NCI-H2171 treated with DMSO at 0.1 percent for 48 hours (cell line): ENCODE data around the gene ITGAE.
A peak's percentile ranks its signal among the peaks of the same experiment; 100 is the strongest.

Experiments
- DNase-seq: peaks from one replicate; lab custom pipeline; 2025; lab: John Stamatoyannopoulos, UW

ITGAE gene

DNA sequence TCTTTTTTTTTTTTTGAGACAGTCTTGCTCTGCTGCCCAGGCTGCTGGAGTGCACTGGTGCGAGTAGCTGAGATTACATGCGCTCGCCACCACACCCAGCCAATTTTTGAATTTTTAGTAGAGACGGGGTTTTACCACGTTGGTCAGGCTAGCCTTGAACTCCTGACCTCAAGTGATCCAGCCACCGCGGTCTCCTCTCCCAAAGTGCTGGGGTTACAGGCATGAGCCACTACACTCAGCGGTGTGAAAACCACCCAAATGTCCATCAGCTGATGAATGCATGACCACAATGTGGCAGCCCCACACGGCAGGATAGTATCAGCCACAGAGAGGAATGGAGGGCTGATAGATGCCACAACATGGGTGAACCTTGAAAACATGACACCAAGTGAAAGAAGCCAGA, 107.2 kb downstream of the ITGAE start:
- no peak for DNase-seq

DNA sequence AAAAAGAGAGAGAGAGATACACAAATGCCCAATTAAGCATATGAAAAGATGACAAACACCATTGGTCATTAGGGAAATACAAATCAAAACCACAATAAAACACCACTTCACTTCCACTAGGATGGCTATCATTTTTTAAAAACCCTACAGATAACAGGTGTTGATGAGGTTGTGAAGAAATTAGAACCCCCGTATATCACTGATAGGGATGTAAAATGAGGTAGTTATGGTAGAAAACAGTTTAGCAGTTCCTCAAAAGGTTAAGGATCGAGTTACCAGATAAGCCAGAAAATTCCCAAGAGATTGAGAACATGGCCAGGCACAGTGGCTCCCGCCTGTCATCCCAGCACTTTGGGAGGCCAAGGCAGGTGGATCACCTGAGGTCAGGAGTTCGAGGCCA, 107.8 kb downstream of the ITGAE start:
- DNase-seq: peak; percentile 57

DNA sequence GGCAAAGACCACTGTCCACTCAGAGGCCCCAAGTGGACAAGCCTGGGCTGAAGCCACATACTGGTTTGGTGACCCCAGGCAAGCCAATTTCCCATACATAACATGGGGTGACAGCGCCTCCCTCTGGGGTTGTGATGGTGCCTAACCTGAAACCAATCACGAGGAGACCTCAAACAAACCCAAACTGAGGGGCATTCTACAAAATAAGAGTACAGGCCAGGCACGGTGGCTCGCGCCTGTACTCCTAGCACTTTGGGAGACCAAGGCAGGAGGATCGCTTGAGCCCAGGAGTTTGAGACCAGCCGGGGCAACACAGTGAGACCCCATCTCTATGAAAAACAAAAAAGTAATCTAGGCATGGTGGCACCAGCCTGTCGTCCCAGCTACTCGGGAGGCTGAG, 108.6 kb downstream of the ITGAE start:
- DNase-seq: no peak

DNA sequence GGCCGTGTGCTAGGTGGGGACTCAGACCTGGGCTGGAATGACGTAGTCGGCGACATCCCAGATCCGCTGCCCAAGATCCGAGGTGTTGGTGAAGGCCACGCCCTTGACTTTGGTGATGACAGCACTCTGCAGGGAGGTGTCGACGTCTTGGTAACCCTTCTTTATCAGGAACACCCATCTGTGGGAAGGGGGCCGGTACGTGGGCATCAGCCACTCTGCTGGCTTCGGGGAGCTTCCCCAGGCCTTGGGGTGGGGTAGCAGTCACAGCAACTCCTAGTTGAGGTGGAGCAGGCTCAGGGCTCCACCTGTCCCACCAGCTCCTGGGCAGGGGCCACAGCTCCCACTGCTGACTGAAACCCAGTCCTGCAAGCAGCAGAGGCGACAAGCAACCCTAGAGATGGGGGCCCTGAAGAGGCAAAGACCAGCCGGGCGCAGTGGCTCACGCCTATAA, 109.3 kb downstream of the ITGAE start:
- DNase-seq: no peak

DNA sequence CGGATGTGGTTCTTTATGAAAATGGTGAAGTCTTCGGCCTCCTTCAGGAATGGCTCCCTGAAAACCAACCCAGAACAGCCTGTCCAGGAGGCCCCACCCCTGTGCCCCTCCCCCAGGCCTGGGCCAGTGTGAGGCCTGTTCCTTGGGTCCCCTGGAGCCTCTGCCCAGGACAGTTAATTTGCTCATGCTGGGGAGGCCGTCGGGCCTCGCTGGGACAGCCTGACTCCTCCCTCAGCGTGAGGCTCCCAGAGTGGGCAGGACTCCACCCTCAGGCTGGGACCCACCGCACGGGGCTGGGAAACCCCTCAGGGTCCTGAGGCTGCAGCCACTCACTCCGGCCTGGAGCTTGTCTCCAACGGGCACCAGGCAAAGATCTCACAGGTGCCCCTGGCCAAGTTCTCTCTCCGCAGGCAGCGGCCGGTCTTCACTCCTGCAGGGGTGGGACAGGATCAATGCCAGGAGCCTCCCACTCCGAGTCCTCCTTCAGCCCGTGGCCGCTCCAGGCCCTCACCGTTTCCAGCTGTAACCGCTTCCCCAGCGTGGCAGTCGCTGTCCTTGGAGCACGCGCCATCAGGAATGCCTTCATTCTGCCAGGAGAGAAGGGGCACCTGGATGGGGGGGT, 110.8 kb downstream of the ITGAE start:
- DNase-seq: no peak

DNA sequence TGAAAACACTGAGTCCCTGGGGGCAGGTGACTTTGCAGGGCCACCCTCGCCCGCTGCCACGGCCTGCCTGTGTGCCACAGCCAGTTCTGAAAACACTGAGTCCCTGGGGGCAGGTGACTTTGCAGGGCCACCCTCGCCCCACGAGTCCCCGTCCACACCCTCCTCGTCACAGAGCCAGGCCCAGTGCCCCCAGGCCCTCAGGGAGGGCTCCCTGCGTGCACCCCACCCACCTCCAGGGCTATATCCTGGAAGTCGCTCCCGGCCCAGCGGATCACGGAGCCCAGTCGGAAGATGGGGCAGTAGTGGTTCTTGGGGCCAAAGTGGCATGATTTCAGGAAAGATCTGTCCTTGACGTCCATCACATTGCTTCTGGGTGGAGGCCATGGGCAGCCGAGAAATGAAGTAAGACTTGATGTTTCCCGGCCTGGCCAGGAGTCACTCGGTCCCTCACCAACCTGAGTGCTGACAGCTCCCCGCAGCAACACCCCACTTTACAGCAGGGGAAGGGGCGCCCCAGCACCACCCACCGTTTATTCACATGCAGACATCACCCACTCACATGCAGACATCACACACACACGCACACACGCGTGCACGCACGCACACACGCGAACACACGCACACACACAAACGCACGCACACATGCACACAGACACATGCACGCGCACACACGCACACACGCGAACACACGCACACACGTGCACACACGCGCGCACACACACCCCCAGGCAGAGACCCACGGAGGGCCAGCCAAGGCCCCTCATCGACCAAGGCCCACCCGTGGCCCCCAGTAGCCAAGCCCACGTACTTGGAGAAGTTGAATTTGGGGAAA, 111.5 kb downstream of the ITGAE start:
- DNase-seq: no peak

DNA sequence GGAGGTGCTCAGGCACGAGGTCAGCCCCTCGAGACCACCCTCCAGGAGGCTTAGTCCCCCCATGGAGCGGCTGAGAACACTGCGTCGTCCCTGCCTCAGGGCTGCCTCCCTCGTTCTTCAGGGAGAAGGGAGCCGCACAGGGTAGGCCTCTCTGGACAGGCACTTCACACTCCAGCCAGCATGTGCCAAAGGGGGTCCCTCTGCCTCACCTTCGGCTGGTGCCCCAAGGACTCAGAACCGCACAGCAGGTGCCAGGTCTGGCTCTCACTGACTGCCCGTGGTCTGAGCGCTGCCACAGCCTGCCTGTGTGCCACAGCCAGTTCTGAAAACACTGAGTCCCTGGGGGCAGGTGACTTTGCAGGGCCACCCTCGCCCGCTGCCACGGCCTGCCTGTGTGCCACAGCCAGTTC, 112.1 kb downstream of the ITGAE start:
- no peak for DNase-seq

DNA sequence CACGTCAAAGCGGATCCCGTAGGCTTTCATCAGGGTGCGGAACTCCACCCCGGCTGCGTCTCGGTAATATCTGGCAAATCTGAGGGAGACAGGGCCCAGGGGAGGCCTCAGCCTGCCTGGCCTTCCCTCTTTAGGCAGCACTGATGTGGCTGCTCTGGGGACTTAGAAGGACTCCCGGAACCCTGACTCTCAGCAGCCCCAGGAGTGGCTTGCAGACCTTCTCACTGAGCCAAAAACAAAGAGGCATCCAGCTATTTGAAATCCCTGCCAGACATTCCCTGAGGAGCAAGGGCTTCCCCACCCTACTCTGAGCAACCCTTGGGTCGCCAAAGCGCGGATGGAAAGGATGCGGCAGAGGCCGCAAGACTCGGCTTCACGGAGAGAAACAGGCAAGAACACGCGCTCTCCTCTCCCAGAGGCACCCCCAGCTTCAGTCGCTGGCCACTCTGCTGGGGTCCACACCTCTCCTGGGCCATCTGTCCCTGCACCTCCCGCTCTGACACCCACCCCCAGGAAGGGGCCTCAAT, 112.9 kb downstream of the ITGAE start:
- DNase-seq: peak; percentile 61

DNA sequence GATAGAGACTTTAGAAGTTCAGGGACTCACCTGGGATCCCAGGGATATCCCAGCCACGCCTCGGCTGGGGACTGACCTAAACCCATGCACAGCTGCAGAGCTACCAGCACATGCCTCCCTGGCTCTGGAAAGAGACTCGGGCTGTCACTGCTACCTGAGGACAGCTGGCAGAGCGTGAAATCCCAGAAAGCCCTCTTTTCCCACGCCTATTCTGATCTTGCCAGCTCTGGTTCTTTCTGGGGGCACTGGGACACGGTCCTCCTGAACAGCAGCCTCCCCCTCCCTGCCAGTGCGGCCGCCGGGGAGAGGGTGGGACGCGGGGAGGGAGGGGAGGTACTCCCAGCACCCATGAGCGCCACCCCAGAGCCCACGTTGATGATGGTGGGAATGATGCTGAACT, 115.8 kb downstream of the ITGAE start:
- peak; percentile 72 for DNase-seq

DNA sequence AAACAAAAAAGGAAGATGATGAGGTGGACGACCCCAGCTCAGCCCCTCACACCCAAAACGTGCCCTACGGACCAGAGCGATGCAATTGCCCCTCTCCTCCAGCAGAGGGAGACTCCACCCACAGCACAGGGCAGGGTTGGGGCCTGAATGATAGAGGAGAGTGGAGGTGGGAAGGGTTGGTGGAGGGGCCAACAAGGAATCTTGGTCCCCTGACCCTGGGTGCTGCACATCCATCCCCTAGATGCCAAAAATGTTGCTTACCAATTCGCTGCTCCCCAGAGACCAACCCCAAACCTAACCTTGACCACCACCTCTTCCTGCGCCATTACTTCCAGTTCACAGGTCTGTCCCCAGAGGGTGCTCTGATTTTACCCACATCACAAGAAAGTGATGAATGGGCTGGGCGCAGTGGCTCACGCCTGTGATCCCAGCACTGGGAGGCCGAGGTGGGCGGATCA, 117.9 kb downstream of the ITGAE start:
- no peak for DNase-seq

DNA sequence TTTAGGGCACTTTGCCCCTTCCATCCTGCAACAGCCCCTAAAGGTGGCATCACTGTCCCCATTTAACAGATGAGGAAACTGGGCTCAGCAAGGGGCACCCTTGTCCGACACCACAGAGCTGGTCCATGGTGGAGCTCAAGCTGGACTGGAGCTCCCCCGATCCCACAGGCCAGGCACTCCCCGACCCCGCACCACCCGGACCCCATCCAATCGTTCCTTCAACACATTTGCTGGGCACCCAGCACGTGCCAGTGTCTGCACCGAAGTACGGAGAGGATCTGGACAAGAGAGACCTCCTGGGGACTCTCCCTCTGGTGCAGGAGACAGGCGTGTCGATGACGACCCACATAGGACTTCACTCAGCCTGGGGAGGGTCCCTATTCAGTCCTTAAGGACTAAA, 119.0 kb downstream of the ITGAE start:
- DNase-seq: no peak

DNA sequence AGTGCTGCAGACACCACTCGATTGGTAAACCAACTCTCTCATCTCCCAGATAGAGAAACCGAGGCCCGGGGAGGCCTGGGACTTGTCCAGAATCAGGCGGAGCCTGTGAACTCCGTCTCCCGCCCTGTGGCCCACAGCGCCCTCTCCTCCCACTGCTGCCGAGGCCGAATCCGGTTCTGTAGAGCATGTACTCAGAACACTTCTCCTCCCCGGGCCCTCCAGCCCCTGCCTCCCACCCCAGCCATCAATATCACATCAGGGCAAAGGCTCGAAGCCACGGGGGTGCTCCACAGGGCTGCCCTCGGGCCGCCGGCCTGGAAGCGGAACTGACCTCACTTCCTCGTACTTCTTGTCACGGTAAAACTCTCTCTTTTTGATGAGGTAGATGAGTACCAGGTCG, 119.4 kb downstream of the ITGAE start:
- no peak for DNase-seq

DNA sequence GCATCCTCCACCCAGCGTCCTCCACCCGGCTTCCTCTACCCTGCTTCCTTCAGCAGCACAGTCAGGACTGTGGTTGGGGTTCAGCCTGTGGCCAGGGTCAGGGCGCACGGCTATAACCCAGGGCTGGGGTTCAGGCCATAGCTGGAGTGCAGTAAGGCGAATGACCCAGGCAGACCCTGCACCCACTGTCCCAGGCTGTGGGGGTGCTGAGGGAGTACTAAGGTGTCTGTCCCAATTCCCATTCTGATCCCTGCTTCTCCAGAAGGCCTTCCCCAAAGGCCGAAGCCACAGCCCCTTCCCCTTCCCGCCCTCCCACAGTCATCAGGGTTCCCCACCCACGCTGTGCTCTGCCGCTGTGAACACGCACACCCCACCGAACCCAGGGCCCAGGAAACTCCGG, 119.9 kb downstream of the ITGAE start:
- no peak for DNase-seq

DNA sequence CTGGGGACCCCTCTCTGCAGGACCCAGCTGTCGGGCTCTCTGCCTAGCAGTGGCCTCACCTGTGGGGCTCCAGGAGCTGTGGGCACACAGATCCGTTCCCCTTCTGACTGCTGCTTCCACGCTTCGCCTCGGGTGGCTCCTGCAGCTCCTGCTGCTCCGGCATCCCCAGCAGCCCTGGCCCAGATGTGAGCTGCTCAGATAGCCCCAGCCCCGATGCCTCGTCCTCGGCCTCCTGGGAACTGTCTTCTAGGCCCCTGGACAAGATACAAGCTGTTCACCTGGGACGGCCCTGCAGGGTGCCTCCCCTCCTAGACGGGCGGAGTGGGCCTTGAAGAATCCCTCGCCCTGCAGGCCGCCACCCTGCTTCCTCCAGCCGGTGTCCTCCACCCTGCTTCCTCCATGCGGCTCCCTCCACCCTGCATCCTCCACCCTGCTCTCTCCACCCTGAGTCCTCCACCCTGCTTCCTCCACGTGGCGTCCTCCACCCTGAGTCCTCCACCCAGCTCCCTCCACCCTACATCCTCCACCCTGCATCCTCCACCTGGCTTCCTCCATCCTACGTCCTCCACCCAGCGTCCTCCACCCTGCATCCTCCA, 121.4 kb downstream of the ITGAE start:
- DNase-seq: no peak

DNA sequence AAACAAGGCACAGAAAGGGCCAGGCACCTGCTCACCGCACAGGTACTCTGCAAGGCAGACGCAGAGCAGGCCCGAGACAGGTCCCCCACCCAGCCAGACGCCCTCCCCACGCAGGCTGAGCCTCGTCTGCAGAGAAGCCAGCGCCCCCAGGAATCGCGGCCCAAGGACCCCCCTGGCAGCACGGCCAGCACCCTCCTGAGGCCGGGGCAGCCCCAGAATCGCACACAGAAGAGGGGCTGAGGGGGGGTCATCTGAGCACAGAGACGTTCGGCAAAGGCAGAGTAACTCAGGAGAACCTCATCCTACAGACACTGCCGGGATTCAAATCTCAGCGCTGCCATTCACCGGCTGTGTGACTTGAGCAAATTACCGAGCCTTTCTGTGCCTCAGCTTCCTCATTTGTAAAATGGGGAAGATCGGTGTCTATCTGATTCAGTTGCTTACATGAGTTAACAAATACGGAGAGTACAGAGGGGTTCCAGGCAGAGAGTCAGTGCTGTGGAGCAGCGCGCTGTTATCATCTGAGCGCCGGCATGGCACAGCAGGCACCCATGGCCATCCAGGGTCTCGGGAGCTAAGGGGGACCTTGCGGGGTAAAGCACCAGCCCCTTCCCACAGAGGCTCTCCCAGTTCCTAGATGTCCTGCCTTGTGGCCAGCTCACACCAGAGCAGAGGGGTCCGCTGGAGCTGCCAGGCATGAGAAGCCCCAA, 122.0 kb downstream of the ITGAE start:
- no peak for DNase-seq

DNA sequence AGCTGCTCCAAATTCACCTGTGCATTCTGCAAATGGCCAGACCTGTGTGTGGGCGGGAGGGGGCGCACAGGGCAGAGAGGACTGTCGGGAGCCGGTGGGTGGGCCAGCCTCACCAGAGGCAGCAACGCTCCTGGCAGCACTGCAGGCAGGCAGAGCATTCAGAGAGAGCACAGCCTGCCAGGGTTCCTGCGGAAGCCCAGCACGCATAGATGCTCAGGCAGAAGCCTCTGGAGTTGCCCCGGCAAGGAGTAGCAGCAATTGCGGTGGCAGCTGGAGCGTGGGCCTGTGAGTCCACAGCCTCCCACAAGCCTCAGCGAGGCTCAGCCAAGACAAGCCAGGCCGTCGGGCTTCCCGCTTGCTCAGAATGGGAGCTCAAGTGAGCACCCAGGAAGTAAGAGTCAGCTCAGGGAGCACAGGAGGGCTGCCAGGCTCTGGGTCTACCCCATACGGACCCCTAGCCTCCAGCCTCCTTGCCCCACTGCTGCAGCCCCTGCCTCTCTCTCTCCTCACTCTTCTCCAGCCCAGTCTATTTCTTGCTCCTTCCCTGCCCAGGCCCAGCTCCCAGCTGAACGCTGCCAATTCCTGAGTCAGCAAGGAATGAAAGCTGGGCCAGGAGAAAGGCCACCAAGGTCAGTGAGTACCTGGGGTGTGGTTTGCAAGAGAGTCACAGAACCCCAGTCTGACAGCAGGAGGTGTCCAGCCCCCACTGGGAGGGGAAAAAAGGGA, 122.7 kb downstream of the ITGAE start:
- DNase-seq: no peak

DNA sequence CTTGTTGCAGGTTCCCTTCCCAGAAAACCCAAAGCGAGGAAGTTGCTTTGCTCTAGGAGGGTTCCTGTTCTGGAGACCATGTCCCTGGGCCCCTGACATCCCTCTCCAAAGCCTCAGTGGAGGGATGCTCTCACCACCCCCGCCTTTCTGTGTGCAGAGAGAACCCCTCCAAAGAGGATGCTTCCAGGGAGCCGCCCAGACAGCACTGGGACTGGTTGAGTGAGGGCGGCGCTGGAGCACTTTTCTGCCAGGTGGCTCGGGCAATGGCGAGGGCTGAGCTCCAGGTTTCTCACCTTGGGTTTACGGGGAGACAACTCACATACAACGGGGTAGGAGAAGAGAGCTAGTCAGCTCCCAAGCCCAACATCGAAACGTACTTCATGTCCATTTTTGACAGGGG, 125.1 kb downstream of the ITGAE start:
- DNase-seq: no peak

DNA sequence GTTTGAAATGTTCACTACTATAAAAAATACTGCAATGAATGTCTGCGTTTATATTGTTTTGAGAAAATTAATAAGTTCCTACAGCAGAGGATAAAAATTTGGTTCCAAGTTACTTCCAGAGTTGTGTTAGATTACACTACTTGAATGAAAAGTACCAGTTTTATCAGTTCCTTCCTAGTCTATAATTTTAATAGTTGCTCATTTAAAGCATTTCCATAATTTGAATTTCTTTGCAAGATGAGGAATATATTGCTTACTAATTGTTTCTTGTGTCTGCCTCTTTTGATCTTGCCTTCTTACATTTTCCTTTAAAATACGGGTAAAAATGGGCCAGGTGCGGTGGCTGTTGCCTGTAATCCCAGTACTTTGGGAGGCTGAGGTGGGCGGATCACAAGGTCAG, 128.4 kb downstream of the ITGAE start:
- no peak for DNase-seq

DNA sequence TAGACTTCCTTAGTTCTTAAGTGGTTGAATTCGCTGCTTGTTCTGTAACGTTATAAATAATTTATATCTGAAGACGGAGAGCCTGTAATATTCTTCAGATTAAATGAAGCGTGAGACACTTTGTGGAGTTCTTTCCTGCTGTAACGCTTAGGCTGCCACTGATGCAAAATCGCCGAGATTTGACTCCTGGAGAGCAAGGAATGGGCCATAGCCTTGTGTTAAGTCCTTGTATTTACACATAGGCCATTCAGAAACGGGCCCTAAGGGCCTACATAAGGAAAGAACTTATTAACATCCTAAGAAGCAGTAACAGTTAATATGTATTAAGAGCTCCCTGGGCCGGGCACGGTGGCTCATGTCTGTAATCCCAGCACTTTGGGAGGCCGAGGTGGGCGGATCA, 131.4 kb downstream of the ITGAE start:
- no peak for DNase-seq

DNA sequence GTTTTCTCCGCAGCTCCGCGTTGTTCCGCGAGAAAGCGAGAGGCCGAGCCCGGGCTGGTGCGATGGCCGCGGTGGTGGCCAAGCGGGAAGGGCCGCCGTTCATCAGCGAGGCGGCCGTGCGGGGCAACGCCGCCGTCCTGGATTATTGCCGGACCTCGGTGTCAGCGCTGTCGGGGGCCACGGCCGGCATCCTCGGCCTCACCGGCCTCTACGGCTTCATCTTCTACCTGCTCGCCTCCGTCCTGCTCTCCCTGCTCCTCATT, 132.0 kb downstream of the ITGAE start:
- no peak for DNase-seq

DNA sequence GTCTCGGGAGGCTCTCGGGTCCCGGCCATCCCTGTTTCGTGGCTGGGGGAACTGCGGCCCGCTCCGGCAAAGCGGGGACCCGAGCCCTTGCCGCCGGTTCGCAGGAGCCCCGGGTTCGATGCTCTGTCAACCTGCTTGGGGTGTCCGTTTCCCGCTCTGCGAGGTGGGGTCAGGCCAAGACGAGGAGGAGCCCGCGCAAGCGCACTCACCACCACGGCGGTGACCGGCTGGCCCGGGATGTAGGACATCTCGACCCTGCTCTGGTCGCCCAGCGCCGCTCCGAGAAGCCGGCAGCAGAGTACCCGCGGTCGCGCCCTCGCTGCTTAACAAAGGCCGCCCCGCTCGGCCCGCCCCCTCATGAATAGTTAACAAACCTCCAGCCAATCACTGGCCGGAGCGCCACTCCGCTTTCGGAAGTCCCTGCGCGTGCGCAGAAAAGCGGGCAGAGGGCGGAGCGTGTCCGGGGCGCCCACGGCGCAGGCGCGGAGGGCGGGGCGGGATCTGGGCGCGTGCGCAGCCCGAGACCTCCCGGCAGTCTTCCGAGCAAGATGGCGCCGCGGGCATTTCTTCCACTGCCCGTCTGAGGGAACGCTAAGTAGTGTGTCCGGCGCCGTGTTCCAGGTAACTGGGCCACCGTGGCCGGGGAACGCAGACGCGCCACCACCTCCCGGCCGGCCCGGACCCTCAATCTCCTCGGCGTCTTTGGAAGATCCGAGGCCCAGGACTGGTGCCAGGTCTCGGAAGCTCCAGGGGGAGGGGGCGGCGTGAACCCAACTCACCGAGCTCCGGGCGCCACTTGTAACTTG, 132.5 kb downstream of the ITGAE start, which contains the start of the genes EMC6 and TAX1BP3:
EMC6 (plus strand) TSS at position 534 of the 806 bp plus-strand sequence. CDS start 335 bp downstream, outside the sequence.
TAX1BP3 (minus strand) TSS at position 300 of the 806 bp plus-strand sequence; CDS start at position 248, 52 bp downstream.
- peak; percentile 97 for DNase-seq
